Ishikawa (cell line): Measurements from ENCODE around the gene TPCN1.

Experiments used
- CEBPB ChIP-seq: IDR thresholded peaks from 2 replicates; pipeline ENCODE4 v1.6.1; 2012
- CREB1 ChIP-seq: IDR thresholded peaks from 2 replicates; pipeline ENCODE4 v1.6.1; 2012; ENCODE audit warnings: low read depth
- EGR1 ChIP-seq: IDR thresholded peaks from 2 replicates; pipeline ENCODE4 v1.6.1; 2012
- EP300 ChIP-seq: IDR thresholded peaks from 2 replicates; pipeline ENCODE4 v1.6.1; 2012; ENCODE audit warnings: borderline replicate concordance
- FOXM1 ChIP-seq: IDR thresholded peaks from 2 replicates; pipeline ENCODE4 v1.6.1; 2012; ENCODE audit warnings: low read depth, borderline replicate concordance
- MAX ChIP-seq: IDR thresholded peaks from 2 replicates; pipeline ENCODE4 v1.6.1; 2012
- NFIC ChIP-seq: IDR thresholded peaks from 2 replicates; pipeline ENCODE4 v1.6.1; 2012
- RAD21 ChIP-seq: IDR thresholded peaks from 2 replicates; pipeline ENCODE4 v1.6.1; 2012; ENCODE audit warnings: low read depth
- TAF1 ChIP-seq: IDR thresholded peaks from 2 replicates; pipeline ENCODE4 v1.6.1; 2012; ENCODE audit warnings: low read depth, mild to moderate bottlenecking
- TCF12 ChIP-seq: IDR thresholded peaks from 2 replicates; pipeline ENCODE4 v1.6.1; 2012; ENCODE audit warnings: low read depth
- TEAD4 ChIP-seq: IDR thresholded peaks from 2 replicates; pipeline ENCODE4 v1.6.1; 2012
- USF1 ChIP-seq: IDR thresholded peaks from 2 replicates; pipeline ENCODE4 v1.6.1; 2012
- YY1 ChIP-seq: IDR thresholded peaks from 2 replicates; pipeline ENCODE4 v1.6.1; 2012; ENCODE audit warnings: low read depth
- ZBTB7A ChIP-seq: IDR thresholded peaks from 2 replicates; pipeline ENCODE4 v1.6.1; 2012; ENCODE audit warnings: low read depth
- TF ChIP-seq, protein P1 (sequence below): IDR thresholded peaks from 2 replicates; pipeline ENCODE4 v1.6.1; 2012; ENCODE audit warnings: low read depth, mild to moderate bottlenecking

Gene TPCN1

GRCh38 chr12:113204804-113205203 lies 16.5 kb upstream of the TPCN1 start:
- TF ChIP-seq NFIC: peak; percentile 83
- TF ChIP-seq YY1: no peak
- TF ChIP-seq CREB1: no peak
- no peak; the same call in 1 of the 2 replicates for TF ChIP-seq USF1
- TF ChIP-seq FOXM1: peak; percentile 60; the same call in 1 of the 2 replicates
- no peak for TF ChIP-seq CEBPB
- no peak for TF ChIP-seq ZBTB7A
- TF ChIP-seq, protein P1, sequence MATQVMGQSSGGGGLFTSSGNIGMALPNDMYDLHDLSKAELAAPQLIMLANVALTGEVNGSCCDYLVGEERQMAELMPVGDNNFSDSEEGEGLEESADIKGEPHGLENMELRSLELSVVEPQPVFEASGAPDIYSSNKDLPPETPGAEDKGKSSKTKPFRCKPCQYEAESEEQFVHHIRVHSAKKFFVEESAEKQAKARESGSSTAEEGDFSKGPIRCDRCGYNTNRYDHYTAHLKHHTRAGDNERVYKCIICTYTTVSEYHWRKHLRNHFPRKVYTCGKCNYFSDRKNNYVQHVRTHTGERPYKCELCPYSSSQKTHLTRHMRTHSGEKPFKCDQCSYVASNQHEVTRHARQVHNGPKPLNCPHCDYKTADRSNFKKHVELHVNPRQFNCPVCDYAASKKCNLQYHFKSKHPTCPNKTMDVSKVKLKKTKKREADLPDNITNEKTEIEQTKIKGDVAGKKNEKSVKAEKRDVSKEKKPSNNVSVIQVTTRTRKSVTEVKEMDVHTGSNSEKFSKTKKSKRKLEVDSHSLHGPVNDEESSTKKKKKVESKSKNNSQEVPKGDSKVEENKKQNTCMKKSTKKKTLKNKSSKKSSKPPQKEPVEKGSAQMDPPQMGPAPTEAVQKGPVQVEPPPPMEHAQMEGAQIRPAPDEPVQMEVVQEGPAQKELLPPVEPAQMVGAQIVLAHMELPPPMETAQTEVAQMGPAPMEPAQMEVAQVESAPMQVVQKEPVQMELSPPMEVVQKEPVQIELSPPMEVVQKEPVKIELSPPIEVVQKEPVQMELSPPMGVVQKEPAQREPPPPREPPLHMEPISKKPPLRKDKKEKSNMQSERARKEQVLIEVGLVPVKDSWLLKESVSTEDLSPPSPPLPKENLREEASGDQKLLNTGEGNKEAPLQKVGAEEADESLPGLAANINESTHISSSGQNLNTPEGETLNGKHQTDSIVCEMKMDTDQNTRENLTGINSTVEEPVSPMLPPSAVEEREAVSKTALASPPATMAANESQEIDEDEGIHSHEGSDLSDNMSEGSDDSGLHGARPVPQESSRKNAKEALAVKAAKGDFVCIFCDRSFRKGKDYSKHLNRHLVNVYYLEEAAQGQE: no peak
- peak; percentile 74 for TF ChIP-seq EGR1
- peak; percentile 81 for TF ChIP-seq EP300
- TF ChIP-seq TCF12: peak; percentile 78
- peak; percentile 88 for TF ChIP-seq TEAD4
- peak; percentile 64 for TF ChIP-seq MAX

DNA sequence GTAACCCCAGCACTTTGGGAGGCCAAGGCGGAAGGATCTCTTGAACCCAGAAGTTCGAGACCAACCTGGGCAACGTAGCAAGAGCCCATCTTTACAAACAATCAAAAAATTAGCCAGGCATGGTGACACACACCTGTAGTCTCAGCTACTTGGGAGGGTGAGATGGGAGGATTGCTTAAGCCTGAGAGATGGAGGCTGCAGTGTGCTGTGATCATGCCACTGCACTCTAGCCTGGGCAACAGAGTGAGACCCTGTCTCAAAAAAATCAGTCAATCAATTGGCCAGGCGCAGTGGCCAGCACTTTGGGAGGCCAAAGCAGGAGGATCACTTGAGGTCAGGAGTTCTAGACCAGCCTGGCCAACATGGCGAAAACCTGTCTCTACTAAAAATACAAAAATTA lies 14.5 kb upstream of the TPCN1 start:
- 0 out of 2 replicates have a peak, but pooled peaks have one; percentile 6 for TF ChIP-seq YY1

DNA sequence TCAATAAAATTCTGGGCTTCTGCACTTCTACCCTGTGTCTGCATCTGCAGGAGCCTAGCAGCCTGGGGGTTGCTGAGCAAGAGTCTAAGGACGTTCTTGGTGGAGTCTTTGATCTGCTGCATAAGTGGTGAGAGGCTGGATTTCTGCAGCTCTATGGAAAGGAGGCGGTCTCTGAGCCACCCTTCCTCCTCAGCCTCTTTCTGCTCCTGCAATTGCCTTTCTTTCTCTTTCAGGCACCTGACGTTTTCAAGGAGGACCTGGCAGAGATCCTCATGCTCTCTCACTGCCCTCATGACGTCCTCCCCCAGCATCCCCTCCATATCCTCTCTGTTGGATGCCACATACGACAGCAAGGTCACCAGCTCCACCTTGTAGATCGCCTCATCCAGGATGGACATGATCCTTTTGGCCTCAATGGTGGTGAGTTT lies 13.6 kb upstream of the TPCN1 start:
- no peak for TF ChIP-seq MAX
- no peak for TF ChIP-seq NFIC
- no peak for TF ChIP-seq CEBPB
- TF ChIP-seq RAD21: no peak
- no peak for TF ChIP-seq TAF1
- no peak for TF ChIP-seq FOXM1
- TF ChIP-seq EGR1: no peak
- no peak for TF ChIP-seq CREB1
- no peak for TF ChIP-seq YY1
- TF ChIP-seq, protein P1: no peak
- TF ChIP-seq TCF12: no peak
- TF ChIP-seq USF1: no peak
- no peak for TF ChIP-seq TEAD4
- no peak for TF ChIP-seq EP300
- TF ChIP-seq ZBTB7A: no peak

- no peak for TF ChIP-seq ZBTB7A
- no peak for TF ChIP-seq NFIC
Measured at GRCh38 chr12:113208041-113208934, 13.0 kb upstream of the TPCN1 start.

DNA sequence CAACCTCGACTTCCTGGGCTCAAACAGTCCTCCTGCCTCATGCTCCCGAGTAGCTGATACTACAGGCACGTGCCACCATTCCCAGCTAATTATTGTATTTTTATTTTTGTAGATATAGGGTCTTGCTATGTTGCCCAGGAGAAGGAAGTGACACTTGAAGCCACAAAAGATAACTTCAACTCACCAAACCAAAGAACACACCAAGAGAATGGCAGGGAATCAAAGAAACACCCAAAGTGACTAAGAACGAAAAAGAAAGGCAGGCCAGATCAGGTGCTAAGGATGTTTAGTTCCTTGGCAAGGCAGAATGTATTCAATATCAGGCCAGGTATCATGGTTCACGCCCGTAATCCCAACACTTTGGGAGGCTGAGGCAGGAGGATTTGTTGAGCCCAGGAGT lies 10.1 kb upstream of the TPCN1 start:
- TF ChIP-seq YY1 (no peak), TCF12 (no peak), RAD21 (no peak), MAX (no peak), CEBPB (no peak), EP300 (no peak), CREB1 (no peak), TAF1 (no peak), USF1 (no peak), EGR1 (no peak), NFIC (no peak), FOXM1 (no peak), ZBTB7A (no peak), TEAD4 (no peak)
- TF ChIP-seq, protein P1: no peak
